ENCODE measurements around the gene ARID2.
A peak's percentile ranks its signal among the peaks of the same experiment; 100 is the strongest.

The ARID2 gene

DNA sequence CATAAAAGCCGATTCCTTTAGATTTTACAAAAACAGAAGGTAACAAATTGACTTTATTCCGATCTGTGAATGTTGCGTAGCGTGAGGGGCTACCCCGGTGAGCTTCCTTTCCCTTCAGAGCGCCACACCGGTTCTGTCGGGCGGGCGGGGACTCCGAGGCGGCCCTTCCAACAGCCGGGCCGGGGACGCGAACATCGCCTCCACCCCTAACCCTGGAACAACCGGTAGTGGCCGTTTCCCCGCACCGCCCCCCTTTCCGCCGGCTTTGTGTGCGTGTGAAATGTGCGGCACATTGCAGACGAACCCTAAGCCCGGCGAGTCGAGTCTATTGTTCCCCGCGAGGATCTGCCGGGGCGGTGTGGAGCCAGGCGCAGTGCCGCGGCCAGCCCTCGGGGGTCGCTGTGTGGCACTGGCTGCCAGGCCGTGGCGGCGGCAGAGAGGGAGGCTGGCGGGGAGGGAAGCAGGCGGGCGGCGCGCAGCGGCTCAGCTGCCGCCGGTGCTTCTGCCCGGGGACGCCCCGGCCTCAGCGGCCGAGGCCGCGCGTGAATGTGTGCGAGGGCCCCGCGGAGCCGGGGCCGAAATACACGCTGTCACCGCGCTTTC is 775 bp upstream of the ARID2 start (continued):
- TF ChIP-seq, protein P1, sequence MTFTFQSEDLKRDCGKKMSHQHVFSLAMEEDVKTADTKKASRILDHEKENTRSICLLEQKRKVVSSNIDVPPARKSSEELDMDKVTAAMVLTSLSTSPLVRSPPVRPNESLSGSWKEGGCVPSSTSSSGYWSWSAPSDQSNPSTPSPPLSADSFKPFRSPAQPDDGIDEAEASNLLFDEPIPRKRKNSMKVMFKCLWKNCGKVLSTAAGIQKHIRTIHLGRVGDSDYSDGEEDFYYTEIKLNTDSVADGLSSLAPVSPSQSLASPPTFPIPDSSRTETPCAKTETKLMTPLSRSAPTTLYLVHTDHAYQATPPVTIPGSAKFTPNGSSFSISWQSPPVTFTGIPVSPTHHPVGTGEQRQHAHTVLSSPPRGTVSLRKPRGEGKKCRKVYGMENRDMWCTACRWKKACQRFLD (tag by site-specific recombination; IDR thresholded peaks at IDR 0.05) = no peak
- TF ChIP-seq GLIS2 (tag by site-specific recombination; IDR thresholded peaks at IDR 0.05) (peak; percentile 95), ZNF350 (tag by site-specific recombination; IDR thresholded peaks at IDR 0.05) (no peak), SCRT1 (tag by site-specific recombination; IDR thresholded peaks at IDR 0.05; ENCODE audit: borderline replicate concordance) (no peak), ZNF302 (tag by site-specific recombination; IDR thresholded peaks at IDR 0.05; ENCODE audit: low read depth) (no peak), ZNF654 (tag by site-specific recombination; IDR thresholded peaks at IDR 0.05; ENCODE audit: low read depth) (no peak), ZNF311 (tag by site-specific recombination; IDR thresholded peaks at IDR 0.05; ENCODE audit: borderline replicate concordance) (no peak), ZNF157 (tag by site-specific recombination; IDR thresholded peaks at IDR 0.05) (no peak), ZNF600 (tag by site-specific recombination; IDR thresholded peaks at IDR 0.05) (peak; percentile 96), ZNF776 (tag by site-specific recombination; IDR thresholded peaks at IDR 0.05; ENCODE audit: borderline replicate concordance) (no peak), ZNF19 (tag by site-specific recombination; IDR thresholded peaks at IDR 0.05; ENCODE audit: low read depth) (no peak), ZBTB1 (tag by site-specific recombination; IDR thresholded peaks at IDR 0.05) (peak; percentile 98), KLF16 (tag by site-specific recombination; IDR thresholded peaks at IDR 0.05) (no peak; the same call in none of the 2 replicates), ZNF596 (tag by site-specific recombination; IDR thresholded peaks at IDR 0.05) (no peak), ZNF202 (tag by site-specific recombination; IDR thresholded peaks at IDR 0.05; ENCODE audit: borderline replicate concordance) (no peak), SCRT2 (tag by site-specific recombination; IDR thresholded peaks at IDR 0.05) (peak; percentile 52), ZFHX2 (tag by site-specific recombination; conservative IDR thresholded peaks at IDR 0.05) (peak; percentile 53), ZNF221 (tag by site-specific recombination; IDR thresholded peaks at IDR 0.05; ENCODE audit: borderline replicate concordance) (no peak), KLF10 (tag by site-specific recombination; IDR thresholded peaks at IDR 0.05) (peak; percentile 81)
- TF ChIP-seq, protein P2, sequence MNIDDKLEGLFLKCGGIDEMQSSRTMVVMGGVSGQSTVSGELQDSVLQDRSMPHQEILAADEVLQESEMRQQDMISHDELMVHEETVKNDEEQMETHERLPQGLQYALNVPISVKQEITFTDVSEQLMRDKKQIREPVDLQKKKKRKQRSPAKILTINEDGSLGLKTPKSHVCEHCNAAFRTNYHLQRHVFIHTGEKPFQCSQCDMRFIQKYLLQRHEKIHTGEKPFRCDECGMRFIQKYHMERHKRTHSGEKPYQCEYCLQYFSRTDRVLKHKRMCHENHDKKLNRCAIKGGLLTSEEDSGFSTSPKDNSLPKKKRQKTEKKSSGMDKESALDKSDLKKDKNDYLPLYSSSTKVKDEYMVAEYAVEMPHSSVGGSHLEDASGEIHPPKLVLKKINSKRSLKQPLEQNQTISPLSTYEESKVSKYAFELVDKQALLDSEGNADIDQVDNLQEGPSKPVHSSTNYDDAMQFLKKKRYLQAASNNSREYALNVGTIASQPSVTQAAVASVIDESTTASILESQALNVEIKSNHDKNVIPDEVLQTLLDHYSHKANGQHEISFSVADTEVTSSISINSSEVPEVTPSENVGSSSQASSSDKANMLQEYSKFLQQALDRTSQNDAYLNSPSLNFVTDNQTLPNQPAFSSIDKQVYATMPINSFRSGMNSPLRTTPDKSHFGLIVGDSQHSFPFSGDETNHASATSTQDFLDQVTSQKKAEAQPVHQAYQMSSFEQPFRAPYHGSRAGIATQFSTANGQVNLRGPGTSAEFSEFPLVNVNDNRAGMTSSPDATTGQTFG (tag by site-specific recombination; IDR thresholded peaks at IDR 0.05; ENCODE audit: borderline replicate concordance) = no peak
- TF ChIP-seq, protein P3, sequence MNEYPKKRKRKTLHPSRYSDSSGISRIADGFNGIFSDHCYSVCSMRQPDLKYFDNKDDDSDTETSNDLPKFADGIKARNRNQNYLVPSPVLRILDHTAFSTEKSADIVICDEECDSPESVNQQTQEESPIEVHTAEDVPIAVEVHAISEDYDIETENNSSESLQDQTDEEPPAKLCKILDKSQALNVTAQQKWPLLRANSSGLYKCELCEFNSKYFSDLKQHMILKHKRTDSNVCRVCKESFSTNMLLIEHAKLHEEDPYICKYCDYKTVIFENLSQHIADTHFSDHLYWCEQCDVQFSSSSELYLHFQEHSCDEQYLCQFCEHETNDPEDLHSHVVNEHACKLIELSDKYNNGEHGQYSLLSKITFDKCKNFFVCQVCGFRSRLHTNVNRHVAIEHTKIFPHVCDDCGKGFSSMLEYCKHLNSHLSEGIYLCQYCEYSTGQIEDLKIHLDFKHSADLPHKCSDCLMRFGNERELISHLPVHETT (tag by site-specific recombination; IDR thresholded peaks at IDR 0.05) = peak; percentile 81; the same call in 1 of the 2 replicates
- TF ChIP-seq, protein P4, sequence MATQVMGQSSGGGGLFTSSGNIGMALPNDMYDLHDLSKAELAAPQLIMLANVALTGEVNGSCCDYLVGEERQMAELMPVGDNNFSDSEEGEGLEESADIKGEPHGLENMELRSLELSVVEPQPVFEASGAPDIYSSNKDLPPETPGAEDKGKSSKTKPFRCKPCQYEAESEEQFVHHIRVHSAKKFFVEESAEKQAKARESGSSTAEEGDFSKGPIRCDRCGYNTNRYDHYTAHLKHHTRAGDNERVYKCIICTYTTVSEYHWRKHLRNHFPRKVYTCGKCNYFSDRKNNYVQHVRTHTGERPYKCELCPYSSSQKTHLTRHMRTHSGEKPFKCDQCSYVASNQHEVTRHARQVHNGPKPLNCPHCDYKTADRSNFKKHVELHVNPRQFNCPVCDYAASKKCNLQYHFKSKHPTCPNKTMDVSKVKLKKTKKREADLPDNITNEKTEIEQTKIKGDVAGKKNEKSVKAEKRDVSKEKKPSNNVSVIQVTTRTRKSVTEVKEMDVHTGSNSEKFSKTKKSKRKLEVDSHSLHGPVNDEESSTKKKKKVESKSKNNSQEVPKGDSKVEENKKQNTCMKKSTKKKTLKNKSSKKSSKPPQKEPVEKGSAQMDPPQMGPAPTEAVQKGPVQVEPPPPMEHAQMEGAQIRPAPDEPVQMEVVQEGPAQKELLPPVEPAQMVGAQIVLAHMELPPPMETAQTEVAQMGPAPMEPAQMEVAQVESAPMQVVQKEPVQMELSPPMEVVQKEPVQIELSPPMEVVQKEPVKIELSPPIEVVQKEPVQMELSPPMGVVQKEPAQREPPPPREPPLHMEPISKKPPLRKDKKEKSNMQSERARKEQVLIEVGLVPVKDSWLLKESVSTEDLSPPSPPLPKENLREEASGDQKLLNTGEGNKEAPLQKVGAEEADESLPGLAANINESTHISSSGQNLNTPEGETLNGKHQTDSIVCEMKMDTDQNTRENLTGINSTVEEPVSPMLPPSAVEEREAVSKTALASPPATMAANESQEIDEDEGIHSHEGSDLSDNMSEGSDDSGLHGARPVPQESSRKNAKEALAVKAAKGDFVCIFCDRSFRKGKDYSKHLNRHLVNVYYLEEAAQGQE (tag by site-specific recombination; IDR thresholded peaks at IDR 0.05) = no peak
- TF ChIP-seq, protein P5, sequence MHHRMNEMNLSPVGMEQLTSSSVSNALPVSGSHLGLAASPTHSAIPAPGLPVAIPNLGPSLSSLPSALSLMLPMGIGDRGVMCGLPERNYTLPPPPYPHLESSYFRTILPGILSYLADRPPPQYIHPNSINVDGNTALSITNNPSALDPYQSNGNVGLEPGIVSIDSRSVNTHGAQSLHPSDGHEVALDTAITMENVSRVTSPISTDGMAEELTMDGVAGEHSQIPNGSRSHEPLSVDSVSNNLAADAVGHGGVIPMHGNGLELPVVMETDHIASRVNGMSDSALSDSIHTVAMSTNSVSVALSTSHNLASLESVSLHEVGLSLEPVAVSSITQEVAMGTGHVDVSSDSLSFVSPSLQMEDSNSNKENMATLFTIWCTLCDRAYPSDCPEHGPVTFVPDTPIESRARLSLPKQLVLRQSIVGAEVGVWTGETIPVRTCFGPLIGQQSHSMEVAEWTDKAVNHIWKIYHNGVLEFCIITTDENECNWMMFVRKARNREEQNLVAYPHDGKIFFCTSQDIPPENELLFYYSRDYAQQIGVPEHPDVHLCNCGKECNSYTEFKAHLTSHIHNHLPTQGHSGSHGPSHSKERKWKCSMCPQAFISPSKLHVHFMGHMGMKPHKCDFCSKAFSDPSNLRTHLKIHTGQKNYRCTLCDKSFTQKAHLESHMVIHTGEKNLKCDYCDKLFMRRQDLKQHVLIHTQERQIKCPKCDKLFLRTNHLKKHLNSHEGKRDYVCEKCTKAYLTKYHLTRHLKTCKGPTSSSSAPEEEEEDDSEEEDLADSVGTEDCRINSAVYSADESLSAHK (tag by site-specific recombination; IDR thresholded peaks at IDR 0.05) = peak; percentile 83; the same call in 1 of the 2 replicates
- TF ChIP-seq, protein P6, sequence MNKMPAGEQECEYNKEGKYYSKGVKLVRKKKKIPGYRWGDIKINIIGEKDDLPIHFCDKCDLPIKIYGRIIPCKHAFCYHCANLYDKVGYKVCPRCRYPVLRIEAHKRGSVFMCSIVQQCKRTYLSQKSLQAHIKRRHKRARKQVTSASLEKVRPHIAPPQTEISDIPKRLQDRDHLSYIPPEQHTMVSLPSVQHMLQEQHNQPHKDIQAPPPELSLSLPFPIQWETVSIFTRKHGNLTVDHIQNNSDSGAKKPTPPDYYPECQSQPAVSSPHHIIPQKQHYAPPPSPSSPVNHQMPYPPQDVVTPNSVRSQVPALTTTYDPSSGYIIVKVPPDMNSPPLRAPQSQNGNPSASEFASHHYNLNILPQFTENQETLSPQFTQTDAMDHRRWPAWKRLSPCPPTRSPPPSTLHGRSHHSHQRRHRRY (tag by site-specific recombination; IDR thresholded peaks at IDR 0.05) = no peak

All from HEK293 (cell line).